Neural crest cell (in vitro differentiated cells): Measurements from ENCODE around the gene LMBRD1. TPM values are rescaled to one million over a fixed set of nuclear protein-coding genes. Genes with fewer than 3 reads are reported as not detected.

Experiments used
- DNase-seq: peaks from one replicate; pipeline ENCODE4 v3.0.0; 2021; ENCODE audit warnings: low read depth, mixed read lengths, low spot score
- H3K27ac Mint-ChIP-seq: one replicate; pipeline ENCODE4 v1.8.0; 2021; ENCODE audit warnings: mild to moderate bottlenecking, mixed read lengths; ENCODE audit not compliant: unreplicated experiment
- H3K27me3 Mint-ChIP-seq: 2 replicates; pipeline ENCODE4 v1.8.0; 2021; ENCODE audit warnings: low read depth, mild to moderate bottlenecking, mixed read lengths
- H3K36me3 Mint-ChIP-seq: 2 replicates; pipeline ENCODE4 v1.8.0; 2021; ENCODE audit warnings: low read depth, mild to moderate bottlenecking, mixed read lengths
- H3K4me1 Mint-ChIP-seq: 2 replicates; pipeline ENCODE4 v1.8.0; 2021; ENCODE audit warnings: mixed read lengths
- H3K4me3 Mint-ChIP-seq: one replicate; pipeline ENCODE4 v1.8.0; 2021; ENCODE audit warnings: mild to moderate bottlenecking, mixed read lengths
- H3K9me3 Mint-ChIP-seq: 2 replicates; pipeline ENCODE4 v1.8.0; 2021; ENCODE audit warnings: mixed read lengths
- long read RNA-seq: library from polyadenylated mRNA; unstranded; transcript quantifications from one replicate; pipeline ENCODE4 v2.0.0, GENCODE V29; 2020
- total RNA-seq: library from RNA; stranded (reverse); gene quantifications from 2 replicates; pipeline ENCODE4 v1.2.1, GENCODE V29; 2021
- TF ChIP-seq, protein P1 (sequence below): fragments of 200-600 bp; sonication (generic); conservative IDR thresholded peaks from 2 replicates; pipeline ENCODE4 v1.5.0; 2021; ENCODE audit warnings: antibody characterized with exemption, mild to moderate bottlenecking

The LMBRD1 gene
- 17.2 and 17.7 TPM in 2 replicates for total RNA-seq
- long read RNA-seq, transcript LMBRD1-202 (16 exons, 2,264 nt): major isoform, 43 of 48 reads
- long read RNA-seq, partial matches to known transcripts: 4 of 48 reads
- long read RNA-seq, other reads (novel, unspliced or antisense): 0 of 48 reads

DNA sequence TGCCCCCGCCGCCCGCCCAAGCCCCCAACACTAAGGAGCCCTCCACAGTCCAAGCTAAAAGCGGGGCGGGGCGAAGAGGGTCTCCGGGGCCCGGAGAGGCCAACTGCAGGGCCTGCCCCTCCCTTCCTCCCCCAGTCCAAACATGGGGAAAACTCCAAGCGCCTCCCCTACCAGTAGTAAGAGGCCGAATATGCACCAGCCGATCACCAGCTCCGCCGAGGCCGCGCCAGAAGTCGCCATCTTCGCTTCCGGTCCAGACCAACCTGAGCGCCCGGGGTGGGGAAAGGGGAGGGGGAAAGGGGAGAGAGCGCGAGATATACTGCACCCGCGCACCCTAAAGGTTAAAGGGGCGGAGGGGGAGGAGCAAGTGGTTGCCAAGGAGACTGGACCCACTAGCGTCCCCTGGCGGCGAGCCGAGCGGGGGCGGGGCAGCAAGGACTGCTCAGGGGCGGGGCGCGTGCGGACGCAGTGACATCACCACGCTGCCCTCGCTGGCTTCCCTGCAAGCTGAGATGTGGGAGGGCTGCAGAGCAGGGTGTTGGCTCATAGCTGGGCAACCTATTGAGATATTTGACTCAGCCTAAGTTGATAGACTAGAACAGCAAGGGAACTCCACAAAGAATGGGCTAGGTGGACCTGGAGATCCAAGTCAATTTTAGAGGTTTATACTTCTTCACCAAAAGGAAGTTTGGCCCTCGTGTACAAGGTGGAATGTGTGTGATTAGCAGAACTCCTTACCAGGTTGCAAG is at the start of gene LMBRD1:
Gene LMBRD1 (minus strand): TSS at position 369 of the 749 bp plus-strand sequence. CDS start 129 bp downstream, at position 240.
- Mint-ChIP-seq H3K4me3 (peak within 1 kb of the TSS; percentile 92), H3K4me1 (peaks cover 21% of the 10 kb centered on the region), H3K27ac (peak within 1 kb of the TSS; percentile 88), H3K27me3 (no peaks in the 10 kb centered on the region), H3K9me3 (peaks cover 6% of the 10 kb centered on the region), H3K36me3 (peaks cover 4% of the 10 kb centered on the region)
- TF ChIP-seq, protein P1, sequence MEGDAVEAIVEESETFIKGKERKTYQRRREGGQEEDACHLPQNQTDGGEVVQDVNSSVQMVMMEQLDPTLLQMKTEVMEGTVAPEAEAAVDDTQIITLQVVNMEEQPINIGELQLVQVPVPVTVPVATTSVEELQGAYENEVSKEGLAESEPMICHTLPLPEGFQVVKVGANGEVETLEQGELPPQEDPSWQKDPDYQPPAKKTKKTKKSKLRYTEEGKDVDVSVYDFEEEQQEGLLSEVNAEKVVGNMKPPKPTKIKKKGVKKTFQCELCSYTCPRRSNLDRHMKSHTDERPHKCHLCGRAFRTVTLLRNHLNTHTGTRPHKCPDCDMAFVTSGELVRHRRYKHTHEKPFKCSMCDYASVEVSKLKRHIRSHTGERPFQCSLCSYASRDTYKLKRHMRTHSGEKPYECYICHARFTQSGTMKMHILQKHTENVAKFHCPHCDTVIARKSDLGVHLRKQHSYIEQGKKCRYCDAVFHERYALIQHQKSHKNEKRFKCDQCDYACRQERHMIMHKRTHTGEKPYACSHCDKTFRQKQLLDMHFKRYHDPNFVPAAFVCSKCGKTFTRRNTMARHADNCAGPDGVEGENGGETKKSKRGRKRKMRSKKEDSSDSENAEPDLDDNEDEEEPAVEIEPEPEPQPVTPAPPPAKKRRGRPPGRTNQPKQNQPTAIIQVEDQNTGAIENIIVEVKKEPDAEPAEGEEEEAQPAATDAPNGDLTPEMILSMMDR: peak; percentile 99
- DNase-seq: peak; percentile 100

DNA sequence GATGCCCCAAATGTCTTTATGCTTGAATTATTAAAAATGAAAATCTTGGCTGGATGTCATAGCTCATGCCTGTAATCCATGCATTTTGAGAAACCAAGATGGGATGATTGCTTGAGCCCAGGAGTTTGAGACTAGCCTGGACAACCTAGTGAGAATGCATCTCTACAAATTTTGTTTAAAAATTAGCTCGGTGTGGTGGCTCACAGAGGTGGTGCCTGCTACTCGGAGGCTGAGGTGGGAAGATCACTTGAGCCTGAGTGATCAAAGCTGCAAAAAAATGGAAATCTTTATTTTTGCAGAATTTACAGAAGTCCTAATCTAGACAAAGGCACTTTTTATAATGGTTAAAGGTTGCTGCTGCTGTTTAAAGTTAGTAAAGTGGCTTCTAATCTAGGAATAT is 49.5 kb upstream of the LMBRD1 start:
- Mint-ChIP-seq H3K27ac (no peak overlapping the region), H3K4me3 (no peak overlapping the region), H3K4me1 (no peaks in the 10 kb centered on the region), H3K27me3 (no peaks in the 10 kb centered on the region), H3K36me3 (no peaks in the 10 kb centered on the region), H3K9me3 (no peaks in the 10 kb centered on the region)
- no peak for DNase-seq
- TF ChIP-seq, protein P1: no peak

DNA sequence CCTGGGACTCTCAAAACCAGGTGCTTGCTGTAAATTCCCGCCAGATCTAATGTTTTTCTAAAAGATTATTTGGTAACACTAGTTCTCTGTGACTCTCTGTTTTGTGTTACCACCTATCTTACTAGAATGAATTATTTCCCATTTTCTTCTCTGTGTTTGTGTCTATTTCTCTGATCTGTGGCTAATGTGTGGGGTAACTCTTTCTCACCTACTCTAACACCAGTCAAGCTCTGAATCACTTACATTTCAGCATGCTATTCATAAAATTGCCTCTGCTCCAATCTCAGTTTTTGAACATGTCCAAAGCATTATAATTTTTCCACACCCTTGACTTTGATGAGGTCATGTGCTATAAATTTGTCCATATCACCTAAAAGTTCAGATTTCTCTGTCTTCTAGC is 46.4 kb upstream of the LMBRD1 start:
- no peak overlapping the region for H3K4me3 Mint-ChIP-seq
- H3K36me3 Mint-ChIP-seq: no peaks in the 10 kb centered on the region
- no peak overlapping the region for H3K27ac Mint-ChIP-seq
- TF ChIP-seq, protein P1: no peak
- DNase-seq: no peak
- no peaks in the 10 kb centered on the region for H3K4me1 Mint-ChIP-seq
- H3K27me3 Mint-ChIP-seq: no peaks in the 10 kb centered on the region
- H3K9me3 Mint-ChIP-seq: no peaks in the 10 kb centered on the region

DNA sequence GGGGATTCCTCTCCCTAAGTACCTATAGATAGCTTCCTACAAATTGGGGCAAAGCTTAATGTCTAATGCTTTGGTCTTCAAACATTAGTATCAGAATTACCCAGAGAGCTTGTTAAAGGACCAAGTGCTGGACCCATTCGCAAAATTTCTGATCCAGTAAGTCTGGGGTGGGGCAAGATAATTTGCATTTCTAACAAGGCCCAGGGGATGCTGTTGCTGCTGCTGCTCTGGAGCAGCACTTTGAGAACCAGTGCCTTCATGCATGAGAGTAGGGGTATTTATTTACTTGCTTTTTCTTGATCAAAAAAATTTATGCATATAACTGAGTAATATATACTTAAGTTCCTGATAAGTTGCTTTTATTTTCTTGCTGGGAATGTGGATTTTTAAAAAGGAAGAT is 45.1 kb upstream of the LMBRD1 start:
- no peak overlapping the region for H3K4me3 Mint-ChIP-seq
- no peaks in the 10 kb centered on the region for H3K4me1 Mint-ChIP-seq
- TF ChIP-seq, protein P1: no peak
- DNase-seq: no peak
- H3K36me3 Mint-ChIP-seq: no peaks in the 10 kb centered on the region
- H3K27me3 Mint-ChIP-seq: no peaks in the 10 kb centered on the region
- no peaks in the 10 kb centered on the region for H3K9me3 Mint-ChIP-seq
- no peak overlapping the region for H3K27ac Mint-ChIP-seq

DNA sequence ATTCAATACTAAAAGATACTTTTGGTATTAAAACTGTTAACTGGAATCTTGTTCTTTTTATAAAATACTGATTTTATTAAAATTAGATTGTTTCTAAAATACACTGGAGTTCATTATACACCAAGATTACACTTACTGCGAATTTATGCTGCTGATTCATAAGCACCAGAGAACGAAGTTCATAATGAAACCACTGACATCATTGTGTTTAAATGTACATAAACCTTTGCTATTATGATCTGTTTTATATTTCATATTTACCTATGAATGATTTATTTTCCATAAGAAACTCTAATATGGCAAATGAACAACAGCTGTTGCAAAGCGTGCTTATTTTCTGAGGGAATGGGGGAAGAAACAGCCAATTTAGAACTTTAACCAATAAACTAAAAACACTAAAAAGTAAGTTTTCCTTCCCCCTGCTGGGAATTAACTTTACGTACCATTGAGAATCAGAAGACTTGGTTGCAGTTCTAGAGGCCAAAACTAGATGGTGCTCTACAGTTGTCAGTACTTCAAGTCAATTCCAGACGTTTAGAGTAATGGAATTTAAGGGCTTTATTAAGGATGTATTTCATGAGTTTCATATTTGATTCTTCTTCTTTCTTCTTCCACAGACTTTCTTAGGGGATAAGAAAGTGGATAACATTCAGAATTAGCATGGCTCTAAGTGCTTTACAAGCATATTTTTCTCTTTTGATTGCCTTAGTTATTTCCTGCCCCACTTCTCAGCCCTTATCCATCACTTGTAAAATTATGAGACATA is 38.8 kb upstream of the LMBRD1 start:
- Mint-ChIP-seq H3K4me3 (no peak overlapping the region), H3K36me3 (no peaks in the 10 kb centered on the region), H3K27me3 (no peaks in the 10 kb centered on the region), H3K9me3 (no peaks in the 10 kb centered on the region), H3K4me1 (no peaks in the 10 kb centered on the region), H3K27ac (no peak overlapping the region)
- no peak for DNase-seq
- TF ChIP-seq, protein P1: peak; percentile 77
